A549 (cell line): ENCODE results near the gene SLC1A1. TPM values are rescaled to one million over a fixed set of nuclear protein-coding genes. Genes with fewer than 3 reads are reported as not detected.

ENCODE experiments used
- ATAC-seq, 2 experiments: fragments of 200-7000 bp in 1 of 2; fragments of >200 bp in 1 of 2; cut with Nextera tagmentation in 1 of 2; cut with Tn5 transposase in 1 of 2; 3 replicates each; pipeline versions ENCODE4 v1.8.0 to v1.9.1; 2018 to 2020; ENCODE audit warnings: mild to moderate bottlenecking in 1 of 2, moderate library complexity in 1 of 2
- CTCF ChIA-PET: fragments of 300-600 bp; sonication (Branson Sonifier 250); formaldehyde crosslinking; extraction: SDS; loops from one replicate; lab custom pipeline; 2021; ENCODE audit warnings: antibody characterized with exemption, inconsistent platforms; lab: Yijun Ruan, JAX
- POLR2A ChIA-PET: fragments of 350-600 bp; formaldehyde crosslinking; extraction: SDS; loops from one replicate; lab custom pipeline; 2021; ENCODE audit warnings: antibody characterized with exemption, inconsistent platforms; lab: Yijun Ruan, JAX
- DNase-seq, 2 experiments: peaks; one replicate each; pipeline versions ENCODE4 v3.0.0 to v3.0.0-alpha.2; 2011 to 2016; ENCODE audit warnings: low read depth in 1 of 2, low spot score in 1 of 2
- FAIRE-seq: peaks from 2 replicates; lab custom pipeline; 2011; peaks lifted over from hg19 to GRCh38; lab: Jason Lieb, UNC
- H3K27ac ChIP-seq, 2 experiments: fragments of >200 bp; sonication (Bioruptor Twin); formaldehyde crosslinking; 3 replicates each; pipeline ENCODE4 v1.5.1; 2016 to 2017
- H3K4me1 ChIP-seq: fragments of >200 bp; sonication (Bioruptor Twin); formaldehyde crosslinking; 3 replicates; pipeline ENCODE4 v1.6.1; 2016
- H3K4me2 ChIP-seq: fragments of >200 bp; sonication (Bioruptor Twin); formaldehyde crosslinking; 3 replicates; pipeline ENCODE4 v1.6.1; 2016
- H3K4me3 ChIP-seq: fragments of >200 bp; sonication (Bioruptor Twin); formaldehyde crosslinking; 3 replicates; pipeline ENCODE4 v1.5.1; 2016
- H3K9me3 ChIP-seq: fragments of >200 bp; sonication (Bioruptor Twin); formaldehyde crosslinking; 3 replicates; pipeline ENCODE4 v1.6.1; 2016
- BHLHE40 ChIP-seq: IDR thresholded peaks from 2 replicates; pipeline ENCODE4 v1.6.1; 2012; ENCODE audit warnings: low read depth, low read length, inconsistent platforms
- CEBPB ChIP-seq, 2 experiments: fragments of >200 bp in 1 of 2; sonication (Bioruptor Twin) in 1 of 2; formaldehyde crosslinking in 1 of 2; IDR thresholded peaks; 2 replicates each; pipeline ENCODE4 v1.6.1; 2012 to 2016
- CHD4 ChIP-seq: fragments of 200-600 bp; sonication (generic); IDR thresholded peaks from 2 replicates; pipeline ENCODE4 v1.6.1; 2016; ENCODE audit warnings: antibody characterized with exemption, mild to moderate bottlenecking, borderline replicate concordance
- EHMT2 ChIP-seq: fragments of 200-600 bp; sonication (generic); IDR thresholded peaks from 2 replicates; pipeline ENCODE4 v1.6.1; 2016; ENCODE audit warnings: antibody characterized with exemption, low read depth, mild to moderate bottlenecking, moderate library complexity
- ESRRA ChIP-seq: fragments of 150-350 bp; IDR thresholded peaks from 2 replicates; pipeline ENCODE4 v1.6.1; 2014; ENCODE audit warnings: mild to moderate bottlenecking, low read length, borderline replicate concordance
- HEYL ChIP-seq: fragments of 250-450 bp; sonication (Bioruptor Pico); IDR thresholded peaks from 2 replicates; pipeline ENCODE4 v1.8.0; 2021; ENCODE audit warnings: mild to moderate bottlenecking, moderate library complexity
- HOXA7 ChIP-seq: fragments of 250-450 bp; sonication (Bioruptor Pico); IDR thresholded peaks from 2 replicates; pipeline ENCODE4 v1.5.0; 2020; ENCODE audit warnings: mild to moderate bottlenecking, moderate library complexity
- HOXB5 ChIP-seq: fragments of 250-450 bp; sonication (Bioruptor Pico); IDR thresholded peaks from 2 replicates; pipeline ENCODE4 v1.5.0; 2020; ENCODE audit warnings: mild to moderate bottlenecking, moderate library complexity
- JUNB ChIP-seq: fragments of >200 bp; sonication (Bioruptor Twin); formaldehyde crosslinking; IDR thresholded peaks from 2 replicates; pipeline ENCODE4 v1.6.1; 2016
- KDM1A ChIP-seq: fragments of 200-600 bp; sonication (generic); IDR thresholded peaks from 2 replicates; pipeline ENCODE4 v1.6.1; 2016; ENCODE audit warnings: low read depth, mild to moderate bottlenecking
- KDM5A ChIP-seq: fragments of 200-600 bp; sonication (generic); IDR thresholded peaks from 2 replicates; pipeline ENCODE4 v1.6.1; 2016; ENCODE audit warnings: antibody characterized with exemption, mild to moderate bottlenecking
- MYC ChIP-seq: IDR thresholded peaks from 2 replicates; pipeline ENCODE4 v1.6.1; 2012; ENCODE audit warnings: mild to moderate bottlenecking, inconsistent platforms, low read length, improper control_type of control experiment, borderline replicate concordance
- POLR2AphosphoS2 ChIP-seq: conservative IDR thresholded peaks from 2 replicates; pipeline ENCODE4 v1.6.1; 2012; ENCODE audit warnings: low read length, improper control_type of control experiment, inconsistent platforms
- RARB ChIP-seq: fragments of 250-450 bp; sonication (Bioruptor Pico); IDR thresholded peaks from 2 replicates; pipeline ENCODE4 v1.8.0; 2021; ENCODE audit warnings: mild to moderate bottlenecking, moderate library complexity
- RCOR1 ChIP-seq: fragments of 150-350 bp; IDR thresholded peaks from 2 replicates; pipeline ENCODE4 v1.6.1; 2014; ENCODE audit warnings: antibody characterized with exemption, low read length, low read depth
- REST ChIP-seq: fragments of 200-600 bp; sonication (generic); IDR thresholded peaks from 2 replicates; pipeline ENCODE4 v1.6.1; 2016; ENCODE audit warnings: antibody characterized with exemption, mild to moderate bottlenecking, moderate library complexity
- TFCP2L1 ChIP-seq: fragments of 250-450 bp; sonication (Bioruptor Pico); IDR thresholded peaks from 2 replicates; pipeline ENCODE4 v1.5.0; 2021; ENCODE audit warnings: mild to moderate bottlenecking
- ZC3H11A ChIP-seq: fragments of 450-650 bp; IDR thresholded peaks from 2 replicates; pipeline ENCODE4 v1.6.1; 2014; ENCODE audit warnings: antibody characterized with exemption, mild to moderate bottlenecking
- ZFP36 ChIP-seq: fragments of 450-650 bp; IDR thresholded peaks from 2 replicates; pipeline ENCODE4 v1.6.1; 2014; ENCODE audit warnings: borderline replicate concordance; ENCODE audit not compliant: partially characterized antibody
- ZNF302 ChIP-seq: fragments of 250-450 bp; sonication (Bioruptor Pico); IDR thresholded peaks from 2 replicates; pipeline ENCODE4 v1.9.0; 2021; ENCODE audit warnings: inconsistent platforms, mild to moderate bottlenecking, moderate library complexity
- ZSCAN20 ChIP-seq: fragments of 250-450 bp; sonication (Bioruptor Pico); IDR thresholded peaks from 2 replicates; pipeline ENCODE4 v1.8.0; 2022; ENCODE audit warnings: mild to moderate bottlenecking, moderate library complexity
- WGBS: methylation state at CpG from one replicate; pipeline ENCODE4 v1.1.6; 2017; ENCODE audit errors: missing lambda C conversion rate; 5-methylcytosine and 5-hydroxymethylcytosine counted together
- polyA plus RNA-seq, 4 experiments: library from polyadenylated mRNA; depleted of rRNA in 3 of 4; stranded (reverse); fragments of >200 nt; fragmentation: RNase III in 1 of 4; extraction: RNeasy Plus Mini Kit Qiagen cat#74134 plus additional on column Dnase treatment in 1 of 4; gene quantifications; 2 replicates in 3 of 4; 3 replicates in 1 of 4; pipeline ENCODE4 v1.2.3, GENCODE V29; 2011 to 2017

Gene SLC1A1
- polyA plus RNA-seq, 2 of the 4 experiments (the other 2 are of a cell fraction): 0.66 to 1.3 TPM

- no peak for ATAC-seq
- Histone ChIP-seq H3K9me3 (no peaks in the 10 kb centered on the region), H3K4me1 (no peaks in the 10 kb centered on the region), H3K27ac (no peak overlapping the region), H3K4me2 (no peak overlapping the region), H3K4me3 (no peak overlapping the region)
- ChIA-PET CTCF (no interaction called here), POLR2A (no interaction called here)
- WGBS: 89% methylated on average over 5 of the region's 5 CpGs
- FAIRE-seq: no peak
- no peak for DNase-seq
- TF ChIP-seq MYC: no peak
- TF ChIP-seq ZSCAN20 (CRISPR knock-in tag): no peak
- TF ChIP-seq RARB: no peak
- TF ChIP-seq POLR2AphosphoS2: no peak
- no peak for TF ChIP-seq CHD4
- TF ChIP-seq ESRRA: no peak
Observed at GRCh38 chr9:4501147-4501507, 10.9 kb downstream of the SLC1A1 start.

- no peak for DNase-seq
- Histone ChIP-seq H3K4me2 (no peak overlapping the region), H3K4me3 (no peak overlapping the region), H3K27ac (no peak overlapping the region)
- 2% methylated on average over 1 of the region's 1 CpG for WGBS
- no peak for ATAC-seq
- no peak for FAIRE-seq
- POLR2A ChIA-PET: no interaction called here
- CTCF ChIA-PET: no interaction called here
- TF ChIP-seq ZC3H11A (no peak), RARB (no peak), CEBPB (IDR thresholded peaks at IDR 0.05) (no peak), REST (no peak), KDM5A (no peak), HEYL (no peak), HOXA7 (CRISPR knock-in tag) (no peak), KDM1A (no peak)
- TF ChIP-seq, all 56 proteins: peak for 0
- H3K9me3 ChIP-seq: no peaks in the 10 kb centered on the region
- H3K4me1 ChIP-seq: no peaks in the 10 kb centered on the region
Observed at GRCh38 chr9:4502444-4502843, 12.2 kb downstream of the SLC1A1 start.

- Histone ChIP-seq H3K4me3 (no peak overlapping the region), H3K27ac (no peak overlapping the region), H3K4me1 (no peaks in the 10 kb centered on the region), H3K9me3 (no peaks in the 10 kb centered on the region), H3K4me2 (no peak overlapping the region)
- DNase-seq (no peak), FAIRE-seq (no peak), ATAC-seq (no peak)
- 48% methylated on average over 2 of the region's 2 CpGs for WGBS
- TF ChIP-seq HOXB5 (CRISPR knock-in tag) (no peak), JUNB (no peak), BHLHE40 (no peak), RARB (no peak), ZFP36 (no peak), RCOR1 (no peak), TFCP2L1 (CRISPR knock-in tag) (no peak), EHMT2 (no peak), ZNF302 (CRISPR knock-in tag) (no peak)
- CTCF ChIA-PET: no interaction called here
- POLR2A ChIA-PET: no interaction called here
Observed at GRCh38 chr9:4503103-4503502, 12.8 kb downstream of the SLC1A1 start.
